ENCODE data around the gene ODAD4.

DNA sequence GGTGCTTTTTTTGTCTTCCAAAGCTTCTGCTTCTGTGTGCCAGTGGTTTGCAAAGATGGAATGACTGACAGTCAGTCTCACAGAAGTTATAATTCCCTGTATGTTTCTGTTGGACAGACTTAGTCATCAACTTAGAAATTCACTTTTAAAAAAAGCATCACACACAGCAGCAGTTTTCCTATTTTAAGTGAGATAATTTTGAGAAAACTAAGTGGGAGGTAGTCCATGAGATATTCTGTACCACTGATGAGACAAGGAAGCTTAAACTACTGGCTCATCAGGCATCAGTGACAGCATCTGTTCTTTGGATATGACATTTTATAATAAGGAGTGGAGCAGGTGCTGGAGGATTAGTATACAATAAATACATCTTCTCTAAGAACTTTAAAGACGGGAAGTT lies 56.2 kb downstream of the ODAD4 start:
- no peak for TF ChIP-seq CTCF (IDR thresholded peaks at IDR 0.05; ENCODE audit: poor library complexity)
- no peak for TF ChIP-seq EZH2 (IDR thresholded peaks at IDR 0.05; ENCODE audit: borderline replicate concordance)
